Sigmoid colon (tissue), 7 donors: ENCODE data around the gene NUFIP2. TPM values are rescaled to one million over a fixed set of nuclear protein-coding genes. Genes with fewer than 3 reads are reported as not detected.
A peak's percentile ranks its signal among the peaks of the same experiment; 100 is the strongest.
"Not testable (repeated sequence)": the region's sequence is repeated elsewhere in the genome, so short reads cannot be mapped to it uniquely, and the experiment has no call there.

Experiments used
- DNase-seq: peaks from one replicate; pipeline ENCODE4 v3.0.0-alpha.2; 2019
- H3K27ac ChIP-seq, 4 donors: fragments of 200-600 bp; sonication (generic); one replicate each; pipeline ENCODE4 v1.5.1; 2016 to 2019; ENCODE audit warnings: mild to moderate bottlenecking in 1 of 4
- H3K27me3 ChIP-seq, 3 donors: fragments of 200-600 bp; sonication (generic); one replicate each; pipeline ENCODE4 v1.5.1; 2019; ENCODE audit warnings: mild to moderate bottlenecking in 1 of 3
- H3K36me3 ChIP-seq, 4 donors: fragments of 200-600 bp; sonication (generic); one replicate each; pipeline ENCODE4 v1.5.1; 2016 to 2019
- H3K4me1 ChIP-seq, 4 donors: fragments of 200-600 bp; sonication (generic); one replicate each; pipeline ENCODE4 v1.5.1; 2017 to 2019
- H3K4me3 ChIP-seq, 4 donors: fragments of 200-600 bp; sonication (generic); one replicate each; pipeline ENCODE4 v1.5.1; 2017 to 2019; ENCODE audit warnings: mild to moderate bottlenecking in 2 of 4, moderate library complexity in 1 of 4
- H3K9me3 ChIP-seq, 4 donors: fragments of 200-600 bp in 3 of 4; sonication (generic) in 3 of 4; one replicate each; pipeline versions ENCODE4 v1.5.1 to v1.6.1; 2013 to 2019
- CTCF ChIP-seq, 4 experiments: fragments of 450-650 bp in 3 of 4; fragments of 200-600 bp in 1 of 4; IDR thresholded peaks; one replicate each; pipeline ENCODE4 v1.5.1; 2016 to 2019; ENCODE audit warnings: antibody characterized with exemption in 4 of 4, mild to moderate bottlenecking in 3 of 4, moderate library complexity in 2 of 4
- EP300 ChIP-seq, 4 donors: sonication (generic); formaldehyde crosslinking; IDR thresholded peaks; one replicate each; pipeline ENCODE4 v1.6.1; 2017; ENCODE audit warnings: antibody characterized with exemption in 4 of 4
- POLR2A ChIP-seq, 2 donors: fragments of 450-650 bp; IDR thresholded peaks; one replicate each; pipeline ENCODE4 v1.6.1; 2016; ENCODE audit warnings: antibody characterized with exemption in 2 of 2, mild to moderate bottlenecking in 2 of 2, moderate library complexity in 2 of 2
- POLR2AphosphoS5 ChIP-seq, 4 donors: sonication (generic); formaldehyde crosslinking; IDR thresholded peaks; one replicate each; pipeline ENCODE4 v1.6.1; 2017; ENCODE audit warnings: antibody characterized with exemption in 4 of 4
- WGBS, 2 donors: extraction: QIAGEN DNeasy Blood & Tissue Kit; methylation state at CpG; one replicate each; pipeline ENCODE4 v1.1.7; 2013; 5-methylcytosine and 5-hydroxymethylcytosine counted together
- intact Hi-C: fragments of 100-400 bp; cut with DNase I; formaldehyde crosslinking; loops from one replicate; pipeline ENCODE4 v1.15.1; 2023
- polyA plus RNA-seq, 3 donors: library from polyadenylated mRNA; stranded (reverse); fragments of 200-250 nt; gene quantifications; one replicate each; pipeline ENCODE4 v1.2.3, GENCODE V29; 2013
- total RNA-seq, 4 donors: library from RNA; depleted of rRNA; stranded (reverse); fragments of >200 nt; gene quantifications; one replicate each; pipeline ENCODE4 v1.1.0, GENCODE V29; 2016
- donor health status: healthy with polysubstance abuse.
- donor health status: Bipolar disorder and iron deficiency.
- donor health status: healthy.

Gene NUFIP2
- total and polyA plus RNA-seq, 7 donors: 6.6 to 30.7 (median 26.5) TPM

- DNase-seq: no peak
- Histone ChIP-seq H3K9me3 (no peaks in the 10 kb centered on the region), H3K4me1 (peaks cover 0 to 13% (median 6%) of the 10 kb centered on the region in 4 donors), H3K27me3 (no peaks in the 10 kb centered on the region), H3K27ac (peak overlapping the region in 3 of 4 donors; percentile 40 to 57 (median 41)), H3K36me3 (no peaks in the 10 kb centered on the region), H3K4me3 (no peak overlapping the region)
- 90 to 91% methylated on average over 9 of the region's 9 CpGs for WGBS, 2 donors
- intact Hi-C loops: no loop called here
- peak in 1 of 4 donors; percentile 15 for TF ChIP-seq POLR2AphosphoS5 (IDR thresholded peaks at IDR 0.05)
- TF ChIP-seq POLR2A (IDR thresholded peaks at IDR 0.05): no peak
Observed at GRCh38 chr17:29240968-29241963, 52.7 kb downstream of the NUFIP2 start.

- Histone ChIP-seq H3K4me3 (no peak overlapping the region), H3K27me3 (no peaks in the 10 kb centered on the region), H3K4me1 (peaks cover 0 to 13% (median 6%) of the 10 kb centered on the region in 4 donors), H3K36me3 (no peaks in the 10 kb centered on the region), H3K9me3 (no peaks in the 10 kb centered on the region), H3K27ac (peak overlapping the region in 3 of 4 donors; percentile 40 to 57 (median 41))
- DNase-seq: no peak
- intact Hi-C loops: no loop called here
- no peak for TF ChIP-seq POLR2AphosphoS5 (IDR thresholded peaks at IDR 0.05)
- WGBS, 2 donors: 71 to 72% methylated on average over 2 of the region's 2 CpGs
Observed at GRCh38 chr17:29240477-29240876, 53.5 kb downstream of the NUFIP2 start.

GRCh38 chr17:29238133-29238850 lies 55.7 kb downstream of the NUFIP2 start:
- Histone ChIP-seq H3K36me3 (no peaks in the 10 kb centered on the region), H3K4me1 (peaks cover 0 to 13% (median 6%) of the 10 kb centered on the region in 4 donors), H3K27me3 (no peaks in the 10 kb centered on the region), H3K27ac (no peak overlapping the region), H3K4me3 (no peak overlapping the region), H3K9me3 (no peaks in the 10 kb centered on the region)
- no peak for DNase-seq
- TF ChIP-seq EP300 (IDR thresholded peaks at IDR 0.05) (no peak), POLR2A (IDR thresholded peaks at IDR 0.05) (no peak), CTCF (IDR thresholded peaks at IDR 0.05) (no peak), POLR2AphosphoS5 (IDR thresholded peaks at IDR 0.05) (no peak)
- intact Hi-C loops: no loop called here
- 93 to 94% methylated on average over 8 of the region's 8 CpGs for WGBS, 2 donors

- Histone ChIP-seq H3K9me3 (no peaks in the 10 kb centered on the region), H3K4me1 (peaks cover 0 to 13% (median 6%) of the 10 kb centered on the region in 4 donors), H3K27ac (no peak overlapping the region), H3K36me3 (no peaks in the 10 kb centered on the region), H3K4me3 (no peak overlapping the region), H3K27me3 (no peaks in the 10 kb centered on the region)
- DNase-seq: no peak
- TF ChIP-seq POLR2AphosphoS5 (IDR thresholded peaks at IDR 0.05): no peak
- no peak for TF ChIP-seq POLR2A (IDR thresholded peaks at IDR 0.05)
- TF ChIP-seq EP300 (IDR thresholded peaks at IDR 0.05): no peak
- no peak for TF ChIP-seq CTCF (IDR thresholded peaks at IDR 0.05)
- WGBS, 2 donors: 92 to 93% methylated on average over 3 of the region's 3 CpGs
- intact Hi-C loops: no loop called here
Observed at GRCh38 chr17:29237476-29238132, 56.3 kb downstream of the NUFIP2 start.

GRCh38 chr17:29235904-29236303 lies 58.0 kb downstream of the NUFIP2 start:
- no peak for DNase-seq
- Histone ChIP-seq H3K36me3 (no peaks in the 10 kb centered on the region), H3K9me3 (no peaks in the 10 kb centered on the region), H3K27me3 (no peaks in the 10 kb centered on the region), H3K27ac (no peak overlapping the region), H3K4me3 (no peak overlapping the region), H3K4me1 (peaks cover 0 to 7% (median 3%) of the 10 kb centered on the region in 4 donors)
- TF ChIP-seq POLR2A (IDR thresholded peaks at IDR 0.05) (no peak), CTCF (IDR thresholded peaks at IDR 0.05) (no peak)
- WGBS, 2 donors: 96% methylated on average over 3 of the region's 3 CpGs
- intact Hi-C loops: no loop called here

GRCh38 chr17:29234972-29235371 lies 59.0 kb downstream of the NUFIP2 start:
- H3K27ac ChIP-seq, intact Hi-C loops, H3K4me3 ChIP-seq, H3K27me3 ChIP-seq, H3K9me3 ChIP-seq, H3K4me1 ChIP-seq, DNase-seq, H3K36me3 ChIP-seq: not testable (repeated sequence)
- WGBS, 2 donors: 92 to 95% methylated on average over 7 of the region's 7 CpGs
